GM15510 (cell line): ENCODE data around the gene CPVL.

Experiments
- POLR2A ChIP-seq: IDR thresholded peaks from 3 replicates; pipeline ENCODE4 v1.6.1; 2011; ENCODE audit warnings: borderline replicate concordance; ENCODE audit not compliant: insufficient read length; ENCODE audit errors: extremely low read depth

CPVL gene

DNA sequence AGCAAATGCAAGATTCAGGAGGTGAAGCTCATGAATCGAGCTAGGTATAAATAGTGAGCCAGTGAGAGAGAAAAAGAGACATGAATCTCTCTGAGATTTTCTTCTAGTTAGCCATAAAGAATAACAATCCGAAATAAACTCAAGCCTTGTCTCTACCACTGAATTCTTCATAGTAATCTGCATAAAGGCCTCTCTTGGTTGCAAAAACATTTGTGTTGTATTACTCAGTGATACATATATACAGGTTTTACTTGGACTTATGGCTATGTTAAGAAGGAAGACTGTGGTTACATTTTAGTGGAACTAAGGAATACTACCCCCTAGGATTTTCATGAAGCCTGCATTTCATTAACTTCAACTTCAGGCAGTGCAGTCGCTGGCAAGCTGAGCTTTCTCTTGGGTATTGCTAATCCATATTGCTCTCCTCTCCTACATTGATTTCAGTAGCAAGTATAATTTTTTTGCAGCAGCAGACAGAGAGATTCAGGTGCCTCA is 115.5 kb downstream of the CPVL start:
- TF ChIP-seq POLR2A, result no peak

DNA sequence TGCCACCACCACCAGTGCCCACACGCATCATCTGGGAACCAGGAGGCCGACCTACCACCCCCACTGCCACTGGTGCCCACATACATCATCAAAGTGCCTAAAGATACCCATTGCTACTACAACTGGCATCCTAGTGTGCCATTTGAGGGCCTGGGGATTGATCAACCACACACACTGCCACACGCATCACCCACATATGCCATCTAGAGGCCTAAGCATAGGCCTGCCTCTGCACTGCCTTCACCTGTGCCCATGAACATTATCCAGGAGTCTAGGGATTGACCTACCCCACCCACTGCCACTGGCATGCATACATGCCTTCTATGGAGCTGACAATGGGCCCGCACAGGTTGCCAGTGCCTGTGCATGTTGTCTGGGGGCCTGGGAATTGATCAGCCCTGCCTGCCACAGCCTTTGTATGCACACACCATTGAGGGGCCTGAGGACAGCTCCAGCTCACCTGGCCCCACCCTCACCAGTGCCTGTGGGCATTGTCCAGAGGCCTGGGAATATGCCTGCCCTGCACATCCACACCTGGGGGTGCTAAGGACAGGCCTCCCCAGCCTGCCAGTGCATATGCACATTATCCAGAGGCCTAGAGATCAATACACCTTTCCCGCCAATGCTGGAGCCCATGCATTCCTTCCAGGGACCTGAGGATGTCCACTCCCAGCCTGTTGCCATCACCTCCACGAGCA is 123.9 kb downstream of the CPVL start:
- TF ChIP-seq POLR2A, result no peak

DNA sequence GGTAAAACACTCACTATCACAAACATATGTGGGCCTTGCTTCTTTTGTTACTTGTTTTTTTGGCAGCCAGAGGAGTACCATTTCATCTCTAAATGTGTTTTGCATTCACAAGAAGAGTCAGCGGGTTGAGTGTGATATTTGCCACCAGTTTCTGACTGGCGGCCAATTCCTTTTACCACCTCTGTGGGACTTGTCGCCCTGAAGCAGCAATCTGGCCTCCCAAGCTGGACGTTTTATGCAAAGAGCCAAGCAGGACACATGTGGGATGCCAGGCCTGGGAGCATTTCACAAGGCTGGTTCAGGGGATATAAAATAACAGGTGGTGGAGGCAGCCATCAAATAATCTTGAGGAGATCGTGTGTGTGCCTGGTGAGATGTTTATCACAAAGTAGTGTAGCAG is 126.4 kb downstream of the CPVL start:
- TF ChIP-seq POLR2A, result no peak

DNA sequence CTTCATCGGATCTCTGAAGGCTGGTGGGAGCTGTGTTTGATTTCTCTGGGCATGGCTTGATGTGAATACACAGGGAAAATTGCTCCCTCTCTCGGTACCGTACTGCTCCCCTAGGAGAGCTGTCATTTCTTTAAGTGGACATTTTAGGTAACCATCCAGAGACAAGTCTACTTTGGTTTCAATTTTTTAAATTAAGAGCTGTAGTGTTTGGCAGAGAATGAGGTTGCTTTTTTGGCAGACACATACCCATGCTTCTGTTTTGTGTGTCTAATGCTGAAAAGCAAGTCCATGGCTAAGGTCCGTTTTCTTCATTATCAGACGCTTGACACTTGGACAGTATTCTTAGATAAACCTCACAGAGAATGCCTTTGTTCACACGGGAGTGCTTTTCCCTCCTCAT is 127.0 kb downstream of the CPVL start:
- TF ChIP-seq POLR2A, result no peak

DNA sequence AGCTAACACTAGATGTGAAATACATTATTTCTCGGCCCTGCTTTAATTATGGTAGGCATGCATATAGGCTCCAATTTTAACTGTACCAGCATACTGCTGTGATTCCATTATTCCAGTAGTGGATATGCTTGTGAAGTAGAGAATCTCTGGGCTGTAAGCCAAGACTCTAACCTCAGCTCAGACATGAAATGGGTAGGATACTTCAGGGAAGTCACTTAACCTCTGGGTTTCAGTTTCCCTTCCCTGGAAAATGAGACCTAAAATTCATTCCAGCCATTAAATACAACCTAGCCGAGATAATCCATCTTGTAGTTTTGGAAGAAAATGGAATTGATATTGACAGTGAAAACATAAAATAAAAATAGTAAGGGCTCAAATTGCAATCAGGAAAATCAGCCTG is 128.6 kb downstream of the CPVL start:
- TF ChIP-seq POLR2A, result no peak

DNA sequence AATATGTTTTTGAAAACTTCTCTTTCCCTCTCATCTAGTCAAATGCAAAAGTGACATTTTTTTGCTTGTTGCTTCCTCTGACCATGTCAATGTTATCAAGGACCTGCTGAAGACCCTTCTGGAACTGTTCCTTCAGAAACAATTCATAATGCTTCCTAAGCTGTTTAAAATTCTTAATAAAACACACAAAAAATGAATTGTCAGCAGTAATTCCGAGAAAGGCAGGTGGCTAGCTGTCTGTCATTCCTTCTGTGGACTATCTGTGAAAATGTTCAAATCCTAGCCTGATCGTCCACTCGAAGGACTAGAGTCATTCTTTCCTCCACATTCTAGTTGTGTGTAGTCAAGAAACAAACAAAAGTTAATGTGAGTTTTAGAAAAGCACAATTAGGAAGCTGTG is 131.6 kb downstream of the CPVL start:
- no peak for TF ChIP-seq POLR2A

DNA sequence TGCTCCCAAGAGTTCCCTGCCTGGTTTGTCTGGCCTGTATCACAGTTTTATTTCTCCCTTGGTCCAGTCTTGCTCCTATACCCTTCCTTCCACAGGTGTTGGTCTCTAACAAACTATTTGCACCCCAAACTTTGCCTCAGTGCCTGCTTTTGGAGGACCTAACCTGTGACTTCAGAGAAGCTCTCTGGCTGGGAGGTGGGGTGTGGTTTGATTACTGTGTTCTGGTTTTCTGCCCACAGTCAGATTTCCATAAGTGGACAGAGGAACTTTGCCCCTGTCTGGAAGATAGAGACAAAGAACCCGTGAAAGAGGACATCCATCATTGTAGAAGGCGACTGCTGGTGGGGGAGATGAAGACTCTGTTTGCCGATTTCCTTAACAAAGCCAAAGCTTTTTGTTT is 132.4 kb downstream of the CPVL start:
- no peak for TF ChIP-seq POLR2A

DNA sequence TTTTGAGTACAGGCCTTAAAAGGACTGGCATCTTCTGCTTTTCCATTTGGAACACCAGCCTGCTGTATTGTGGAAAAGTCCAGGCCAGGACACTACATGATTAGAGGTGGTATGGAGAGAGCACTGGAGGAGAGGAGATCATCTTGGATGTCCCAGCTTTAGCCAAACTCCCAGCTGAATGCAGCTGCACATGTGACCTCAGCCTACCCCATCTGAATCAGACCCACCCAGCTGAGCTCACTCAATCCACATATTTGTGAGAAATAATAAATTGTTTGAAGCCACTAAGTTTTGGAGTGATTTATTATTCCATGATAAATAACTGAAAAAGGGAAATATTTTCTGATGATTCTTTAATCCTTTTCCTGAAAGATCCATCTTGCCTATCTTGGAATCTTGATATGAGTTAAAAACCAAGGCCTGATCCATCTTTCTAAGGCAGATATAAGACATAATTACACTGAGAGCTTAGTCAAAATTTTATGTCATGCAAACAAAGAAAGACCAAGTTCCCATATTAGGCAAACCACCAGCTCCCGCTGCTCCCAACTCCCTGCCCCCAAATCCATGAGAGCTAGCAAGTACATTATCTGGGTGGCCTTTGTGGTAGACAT is 133.1 kb downstream of the CPVL start:
- TF ChIP-seq POLR2A, result no peak

DNA sequence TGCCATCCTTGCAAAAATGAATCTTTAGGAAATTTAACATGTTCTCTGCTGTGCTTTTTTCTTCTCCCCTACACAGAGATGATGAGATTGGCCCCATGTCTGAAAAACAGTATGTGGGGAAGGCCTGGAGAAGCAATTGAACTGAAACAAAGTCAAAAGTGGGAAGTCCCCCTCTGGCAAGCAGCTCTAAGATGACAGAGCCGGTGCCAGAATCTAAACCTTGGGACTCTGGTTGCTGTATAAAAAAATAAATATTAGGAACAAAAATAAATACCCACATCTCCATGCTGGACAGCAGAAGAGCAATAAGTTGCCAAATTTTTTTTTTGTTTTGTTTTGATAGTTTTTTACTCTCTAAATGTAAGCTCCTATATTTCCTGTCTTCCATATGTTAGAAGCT is 136.4 kb downstream of the CPVL start:
- TF ChIP-seq POLR2A, result no peak

DNA sequence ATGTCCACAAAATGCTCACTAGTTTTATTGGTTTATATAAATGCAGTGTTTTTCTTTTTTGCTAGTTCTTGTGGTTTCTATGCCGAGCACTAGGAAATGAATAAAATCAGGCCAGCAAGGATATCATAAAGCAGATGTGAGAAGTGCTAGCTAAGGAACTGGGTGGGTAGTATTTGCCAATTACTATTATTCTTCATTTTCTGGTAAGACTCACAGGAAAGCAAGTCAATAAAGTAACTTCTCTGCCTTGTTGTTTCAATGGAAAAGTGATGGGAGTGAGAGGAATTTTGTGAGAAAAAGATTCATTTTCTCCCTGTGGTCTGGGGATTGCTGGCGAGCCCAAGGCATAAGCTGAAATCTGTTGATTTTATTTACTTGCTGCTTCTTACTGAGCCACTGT is 137.7 kb downstream of the CPVL start:
- TF ChIP-seq POLR2A, result no peak

DNA sequence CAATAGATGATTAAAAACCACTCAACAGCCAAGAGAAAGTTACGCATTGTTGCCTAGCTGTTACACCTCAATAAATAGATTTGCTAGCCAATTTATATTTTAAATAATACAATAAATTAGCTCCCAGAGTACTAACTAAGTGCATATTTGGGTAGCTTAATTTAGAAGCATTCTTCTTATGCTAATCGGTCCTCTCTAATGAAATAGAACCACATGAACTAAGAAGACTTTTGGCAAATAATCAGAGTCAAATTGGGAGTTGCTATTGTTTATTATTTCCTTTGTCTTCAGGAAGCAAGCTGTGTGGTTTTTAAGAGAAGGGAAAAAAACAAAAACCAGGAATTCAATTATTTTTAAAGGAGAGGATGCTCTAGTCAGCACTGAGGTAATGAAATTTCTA is 139.2 kb downstream of the CPVL start:
- TF ChIP-seq POLR2A, result no peak

DNA sequence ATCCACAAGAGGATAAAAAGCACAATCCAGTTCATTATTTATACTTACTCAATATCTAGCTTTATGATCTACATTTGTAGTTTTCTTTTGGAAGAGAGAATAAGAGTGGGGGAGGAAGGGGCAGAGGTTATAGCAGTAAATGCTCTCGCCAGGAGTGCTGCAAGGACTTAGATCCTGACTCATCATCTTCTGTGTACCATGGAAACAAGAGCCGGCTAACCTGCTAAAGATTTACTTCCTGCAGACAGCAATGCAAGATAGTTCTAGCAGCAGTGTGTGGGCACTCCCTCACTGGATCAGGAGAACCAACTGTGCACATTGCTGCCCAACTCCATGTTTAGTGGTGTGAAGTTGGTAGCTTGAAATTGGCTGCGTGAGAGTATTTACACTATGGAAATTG is 140.5 kb downstream of the CPVL start:
- TF ChIP-seq POLR2A, result no peak

DNA sequence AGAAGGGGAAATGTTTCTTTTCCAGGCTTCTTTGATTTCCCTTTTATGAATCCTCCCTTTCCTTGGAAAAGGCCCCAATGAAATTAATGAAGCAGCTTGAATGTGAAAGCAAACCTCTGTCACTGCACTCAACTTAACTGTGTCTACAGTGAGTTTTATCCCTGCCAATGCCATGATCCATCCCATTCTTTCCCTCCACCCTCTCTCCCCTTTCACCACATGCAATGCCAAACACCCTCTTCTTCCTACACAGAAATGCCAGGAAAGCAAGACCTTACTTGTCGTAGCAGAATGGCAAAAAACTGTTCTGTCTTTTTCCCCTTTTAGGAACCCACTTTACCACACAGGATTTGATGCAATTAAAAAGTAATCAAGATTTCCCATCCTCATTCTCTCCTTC is 140.9 kb downstream of the CPVL start:
- TF ChIP-seq POLR2A, result no peak

DNA sequence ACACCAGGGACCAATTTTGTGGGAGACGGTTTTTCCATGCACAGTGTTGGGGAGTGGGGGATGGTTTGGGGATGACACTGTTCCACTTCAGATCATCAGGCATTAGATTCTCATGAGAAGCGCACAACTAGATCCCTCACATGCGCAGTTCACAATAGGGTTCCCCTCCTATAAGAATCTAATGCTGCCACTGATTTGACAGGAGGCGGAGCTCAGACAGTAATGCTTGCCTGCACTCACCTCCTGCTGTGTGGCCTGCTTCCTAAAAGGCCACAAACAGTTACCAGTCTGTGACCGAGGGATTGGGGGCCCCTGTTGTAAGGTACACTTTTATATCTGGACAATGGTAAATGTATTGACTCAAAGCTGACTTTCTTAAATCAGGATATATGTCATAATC is 142.6 kb downstream of the CPVL start:
- TF ChIP-seq POLR2A, result no peak

DNA sequence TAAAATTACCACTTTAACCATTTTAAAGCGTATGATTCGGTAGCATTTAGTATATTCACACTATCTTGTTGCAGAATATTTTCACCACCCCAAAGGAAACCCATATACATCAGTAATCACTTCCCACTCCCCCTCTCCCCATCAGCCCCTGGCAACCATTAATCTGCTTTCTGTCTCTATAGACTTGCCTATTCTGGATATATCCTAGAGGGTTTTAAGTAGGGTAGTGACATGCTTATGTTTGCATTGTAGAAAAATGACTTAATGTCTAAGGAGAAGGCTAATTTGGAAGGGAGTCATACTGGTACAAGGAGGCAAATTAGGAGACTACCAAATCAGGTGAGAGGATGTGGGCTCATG is 145.6 kb downstream of the CPVL start:
- TF ChIP-seq POLR2A, result no peak
